HCT116 (cell line): ENCODE results near the gene DDOST. TPM values are rescaled to one million over a fixed set of nuclear protein-coding genes. Genes with fewer than 3 reads are reported as not detected.

Experiments used
- ATAC-seq: fragments of 200-7000 bp; cut with Tn5 transposase; 2 replicates; pipeline ENCODE4 v1.9.1; 2020; ENCODE audit warnings: mild to moderate bottlenecking, moderate library complexity
- BruUV-seq: library from RNA; stranded (reverse); fragments of 400-500 nt; replicated peaks from 2 replicates; lab custom pipeline; 2021; lab: Mats Ljungman, UMichigan
- CTCF ChIA-PET: fragments of 300-600 bp; sonication (Branson Sonifier 250); formaldehyde crosslinking; loops from one replicate; lab custom pipeline; 2021; ENCODE audit warnings: antibody characterized with exemption; lab: Charles Lee
- POLR2A ChIA-PET: fragments of 300-600, 350-600 bp; sonication (Branson Sonifier 250); formaldehyde crosslinking; loops from one replicate; lab custom pipeline; 2021; ENCODE audit warnings: antibody characterized with exemption; lab: Charles Lee
- RAD21 ChIA-PET, 2 experiments: fragments of 300-600 bp; sonication (Branson Sonifier 250); formaldehyde crosslinking; loops; one replicate each; lab custom pipeline; 2023; ENCODE audit warnings: low total read pairs in 2 of 2; ENCODE audit not compliant: uncharacterized antibody in 2 of 2, unreplicated experiment in 2 of 2, low non-redundant PET in 1 of 2; lab: Charles Lee
- DNase-seq: peaks from one replicate; pipeline ENCODE4 v3.0.0-alpha.2; 2010; ENCODE audit warnings: low read depth, low spot score
- H2AFZ ChIP-seq: fragments of 200-600 bp; shearing (Covaris generic), sonication (generic); 2 replicates; pipeline ENCODE4 v1.6.1; 2017; ENCODE audit warnings: low read depth, mixed run types, mixed read lengths, antibody characterized with exemption, low read length; ENCODE audit not compliant: poor library complexity, severe bottlenecking
- H3K27ac ChIP-seq: 2 replicates; pipeline ENCODE4 v1.5.1; 2012; ENCODE audit warnings: low read depth, low read length
- H3K27me3 ChIP-seq: fragments of 200-600 bp; sonication (generic); 2 replicates; pipeline ENCODE4 v1.6.1; 2016; ENCODE audit warnings: mixed run types, low read length, mixed read lengths; ENCODE audit not compliant: insufficient read depth
- H3K36me3 ChIP-seq, 2 experiments: fragments of 200-500 bp in 1 of 2; fragments of 200-600 bp in 1 of 2; sonication (Bioruptor generic) in 1 of 2; sonication (generic) in 1 of 2; 2 replicates each; pipeline versions ENCODE4 v1.5.1 to v1.6.1; 2014 to 2016; ENCODE audit warnings: low read length in 2 of 2, inconsistent platforms in 1 of 2, mixed read lengths in 1 of 2, mixed run types in 1 of 2; ENCODE audit not compliant: insufficient read depth in 2 of 2, control insufficient read depth in 1 of 2
- H3K4me1 ChIP-seq, 2 experiments: fragments of 200-600 bp in 1 of 2; sonication (generic) in 1 of 2; 2 replicates each; pipeline versions ENCODE4 v1.5.1 to v1.6.1; 2012 to 2017; ENCODE audit warnings: low read length in 2 of 2, inconsistent platforms in 1 of 2, mild to moderate bottlenecking in 1 of 2, mixed read lengths in 1 of 2, mixed run types in 1 of 2, moderate library complexity in 1 of 2; ENCODE audit not compliant: insufficient read depth in 2 of 2, control insufficient read depth in 1 of 2
- H3K4me2 ChIP-seq: fragments of 200-600 bp; sonication (generic); 2 replicates; pipeline ENCODE4 v1.6.1; 2017; ENCODE audit warnings: mixed run types, low read length, mixed read lengths
- H3K4me3 ChIP-seq, 2 experiments: fragments of 200-600 bp in 1 of 2; sonication (generic) in 1 of 2; replicated peaks in 1 of 2; 2 replicates each; pipeline ENCODE4 v1.5.1; 2011 to 2016; ENCODE audit warnings: low read length in 2 of 2, control low read depth in 1 of 2, low read depth in 1 of 2, mild to moderate bottlenecking in 1 of 2, mixed read lengths in 1 of 2, mixed run types in 1 of 2
- H3K79me2 ChIP-seq: fragments of 200-600 bp; sonication (generic); 2 replicates; pipeline ENCODE4 v1.6.1; 2017; ENCODE audit warnings: mild to moderate bottlenecking, mixed run types, low read length, moderate library complexity, mixed read lengths; ENCODE audit not compliant: insufficient read depth
- H3K9ac ChIP-seq: fragments of 200-600 bp; sonication (generic); 2 replicates; pipeline ENCODE4 v1.6.1; 2016; ENCODE audit warnings: low read length, mixed read lengths
- H3K9me2 ChIP-seq: fragments of 200-600 bp; sonication (generic), shearing (Covaris generic); 2 replicates; pipeline ENCODE4 v1.6.1; 2017; ENCODE audit warnings: mixed run types, mild to moderate bottlenecking, moderate library complexity; ENCODE audit not compliant: insufficient read depth
- H3K9me3 ChIP-seq, 2 experiments: fragments of 200-500 bp in 1 of 2; fragments of 200-600 bp in 1 of 2; sonication (Bioruptor generic) in 1 of 2; sonication (generic) in 1 of 2; 2 replicates each; pipeline ENCODE4 v1.6.1; 2014 to 2017; ENCODE audit warnings: low read length in 2 of 2, mixed read lengths in 2 of 2, inconsistent platforms in 1 of 2, low read depth in 1 of 2, mild to moderate bottlenecking in 1 of 2, mixed run types in 1 of 2, moderate library complexity in 1 of 2; ENCODE audit not compliant: control insufficient read depth in 1 of 2, insufficient read depth in 1 of 2
- H4K20me1 ChIP-seq: fragments of 200-600 bp; sonication (generic), shearing (Covaris generic); 2 replicates; pipeline ENCODE4 v1.6.1; 2017; ENCODE audit warnings: mixed run types, mild to moderate bottlenecking, moderate library complexity; ENCODE audit not compliant: insufficient read depth
- RAD21 ChIP-seq: IDR thresholded peaks from 2 replicates; pipeline ENCODE4 v1.6.1; 2012; ENCODE audit warnings: low read depth, mild to moderate bottlenecking
- ZNF274 ChIP-seq: fragments of 200-500 bp; sonication (Bioruptor generic); IDR thresholded peaks from 2 replicates; pipeline ENCODE4 v1.6.1; 2014; ENCODE audit warnings: mild to moderate bottlenecking, low read depth, low read length, inconsistent platforms
- intact Hi-C: fragments of 100-400 bp; cut with micrococcal nuclease; formaldehyde crosslinking; loops from 2 replicates; pipeline ENCODE4 v1.10.0; 2022
- total RNA-seq: library from RNA; stranded (reverse); gene quantifications from one replicate; pipeline ENCODE4 v1.2.1, GENCODE V29; 2021; ENCODE audit not compliant: unreplicated experiment

The DDOST gene
- total RNA-seq, 1 experiment from 2014 or later = 387 TPM

DNA sequence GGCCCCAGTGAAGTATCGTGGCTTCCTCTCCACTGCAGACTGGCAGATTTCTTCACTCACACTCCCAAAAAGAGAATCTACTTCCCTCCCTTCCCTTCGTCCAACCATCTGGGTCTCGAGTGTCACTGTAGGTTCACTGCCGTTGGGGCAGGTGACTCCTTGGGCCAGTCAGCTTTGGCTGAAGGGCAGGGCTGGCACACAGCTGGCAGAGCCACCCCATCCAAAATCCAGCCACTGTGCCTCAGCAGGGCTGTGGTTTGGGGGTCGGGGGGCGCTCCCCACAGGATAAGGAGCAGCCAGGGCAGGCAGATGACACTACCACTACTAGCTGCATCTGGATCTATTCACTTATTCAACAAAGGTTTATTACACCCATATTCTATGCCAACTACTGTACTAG is 18.1 kb downstream of the DDOST start:
- ATAC-seq (no peak), DNase-seq (no peak)
- no peak overlapping the region for H3K27ac ChIP-seq
- H3K79me2 ChIP-seq = no peaks in the 10 kb centered on the region
- no peaks in the 10 kb centered on the region for H3K9me2 ChIP-seq
- intact Hi-C loops = no loop called here
- no peak overlapping the region for H2AFZ ChIP-seq
- H3K9ac ChIP-seq = no peak overlapping the region
- ChIA-PET CTCF (interaction anchor here (1.0 kb wide), 1 partner anchor 68 kb away, joined by 3 read pairs; no protein-coding TSS in a partner anchor), RAD21 (no interaction called here), POLR2A (no interaction called here)
- no peaks in the 10 kb centered on the region for H3K27me3 ChIP-seq
- H3K4me2 ChIP-seq = no peak overlapping the region
- no peak for TF ChIP-seq RAD21
- H3K4me3 ChIP-seq = no peak overlapping the region
- H3K9me3 ChIP-seq = no peaks in the 10 kb centered on the region
- H3K4me1 ChIP-seq = no peaks in the 10 kb centered on the region
- peaks cover 0 to 2% of the 10 kb centered on the region in 2 experiments; a peak in 1 of 4 replicates for H3K36me3 ChIP-seq
- BruUV-seq = no TSS peak
- H4K20me1 ChIP-seq = no peaks in the 10 kb centered on the region

DNA sequence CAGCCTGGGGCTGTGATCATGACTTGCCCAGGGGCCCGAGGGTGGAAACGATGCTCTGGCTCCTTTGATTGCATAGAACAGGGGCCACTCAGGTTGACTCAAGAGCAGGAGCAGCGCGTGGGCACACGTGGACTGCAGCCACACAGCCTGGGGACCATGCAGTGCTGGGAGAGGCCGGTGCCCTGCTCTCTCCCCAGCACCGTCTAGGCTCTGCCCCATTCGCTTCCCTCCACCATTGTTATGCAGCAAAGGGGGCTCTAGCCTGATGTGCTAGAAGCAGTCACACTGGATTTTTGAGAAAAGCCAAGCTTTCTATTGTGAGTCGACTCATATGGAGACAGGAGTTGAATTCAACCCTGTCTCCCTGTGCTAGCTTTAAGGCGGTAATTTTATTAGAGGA is 19.2 kb downstream of the DDOST start:
- no peaks in the 10 kb centered on the region for H3K27me3 ChIP-seq
- no peaks in the 10 kb centered on the region for H4K20me1 ChIP-seq
- RAD21 ChIA-PET = no interaction called here
- H3K4me2 ChIP-seq = no peak overlapping the region
- H3K9me2 ChIP-seq = no peaks in the 10 kb centered on the region
- no peak overlapping the region for H3K9ac ChIP-seq
- no peak for TF ChIP-seq ZNF274
- TF ChIP-seq, all 23 proteins: peak for 0
- Histone ChIP-seq H3K4me1 (no peaks in the 10 kb centered on the region), H3K79me2 (no peaks in the 10 kb centered on the region), H3K27ac (no peak overlapping the region), H2AFZ (no peak overlapping the region), H3K36me3 (peaks cover 0 to 2% of the 10 kb centered on the region in 2 experiments; a peak in 1 of 4 replicates), H3K9me3 (no peaks in the 10 kb centered on the region), H3K4me3 (no peak overlapping the region)
- CTCF ChIA-PET = interaction anchor here (0.7 to 1.6 kb wide), 2 partner anchors 9 to 67 kb away, joined by 3 to 5 read pairs; partner anchors contain the start of gene PINK1
- ATAC-seq (no peak), DNase-seq (no peak)
- intact Hi-C loops = loop anchor here (2.0 kb wide), 1 partner anchor 67 kb away; no protein-coding TSS in a partner anchor
- BruUV-seq = no TSS peak
- POLR2A ChIA-PET = no interaction called here
